OCI-LY1 (cell line): ENCODE results near the gene HAVCR1.
"Not testable (repeated sequence)": the region's sequence is repeated elsewhere in the genome, so short reads cannot be mapped to it uniquely, and the experiment has no call there.

Experiments used
- H2AFZ ChIP-seq: fragments of 200-600 bp; sonication (generic), shearing (Covaris generic); 2 replicates; pipeline ENCODE4 v1.6.0; 2014; ENCODE audit warnings: antibody characterized with exemption, mild to moderate bottlenecking, low read length
- H3F3A ChIP-seq: fragments of 200-600 bp; sonication (generic), shearing (Covaris generic); 2 replicates; pipeline ENCODE4 v1.6.0; 2014; ENCODE audit warnings: mild to moderate bottlenecking, antibody characterized with exemption, low read length, moderate library complexity; ENCODE audit not compliant: insufficient read depth
- H3K27ac ChIP-seq: fragments of 200-600 bp; sonication (generic); 2 replicates; pipeline ENCODE4 v1.5.1; 2014; ENCODE audit warnings: low read length, mixed run types, mild to moderate bottlenecking, low read depth; ENCODE audit not compliant: poor library complexity, severe bottlenecking
- H3K27me3 ChIP-seq: fragments of 200-600 bp; sonication (generic); 2 replicates; pipeline ENCODE4 v1.6.0; 2014; ENCODE audit warnings: antibody characterized with exemption, mild to moderate bottlenecking, low read length, moderate library complexity; ENCODE audit not compliant: insufficient read depth
- H3K36me3 ChIP-seq: fragments of 200-600 bp; sonication (generic); 2 replicates; pipeline ENCODE4 v1.6.1; 2014; ENCODE audit warnings: mild to moderate bottlenecking, antibody characterized with exemption, low read length, moderate library complexity, mixed read lengths; ENCODE audit not compliant: insufficient read depth
- H3K4me1 ChIP-seq: fragments of 200-600 bp; sonication (generic); 2 replicates; pipeline ENCODE4 v1.5.1; 2014; ENCODE audit warnings: mild to moderate bottlenecking, low read length, moderate library complexity; ENCODE audit not compliant: insufficient read depth, severe bottlenecking
- H3K4me2 ChIP-seq: fragments of 200-600 bp; sonication (generic), shearing (Covaris generic); 2 replicates; pipeline ENCODE4 v1.6.1; 2014; ENCODE audit warnings: low read length
- H3K4me3 ChIP-seq: fragments of 200-600 bp; sonication (generic); 2 replicates; pipeline ENCODE4 v1.5.1; 2014; ENCODE audit warnings: low read length, low read depth, mild to moderate bottlenecking, mixed read lengths; ENCODE audit not compliant: poor library complexity, severe bottlenecking
- H3K79me2 ChIP-seq: fragments of 200-600 bp; shearing (Covaris generic); 2 replicates; pipeline ENCODE4 v1.6.1; 2016; ENCODE audit warnings: mixed run types, low read length, mixed read lengths; ENCODE audit not compliant: insufficient read depth
- H3K9ac ChIP-seq: fragments of 200-600 bp; sonication (generic), shearing (Covaris generic); 2 replicates; pipeline ENCODE4 v1.6.1; 2014; ENCODE audit warnings: mild to moderate bottlenecking, low read length, mixed read lengths
- H3K9me2 ChIP-seq: fragments of 200-600 bp; sonication (generic), shearing (Covaris generic); 2 replicates; pipeline ENCODE4 v1.6.1; 2014; ENCODE audit warnings: low read depth, mild to moderate bottlenecking, low read length, mixed read lengths
- H3K9me3 ChIP-seq: fragments of 200-600 bp; shearing (Covaris generic); 2 replicates; pipeline ENCODE4 v1.6.1; 2014; ENCODE audit warnings: low read length, mixed read lengths
- H4K20me1 ChIP-seq: fragments of 200-600 bp; sonication (generic), shearing (Covaris generic); 2 replicates; pipeline ENCODE4 v1.6.0; 2016; ENCODE audit warnings: mild to moderate bottlenecking, low read length; ENCODE audit not compliant: insufficient read depth
- EZH2 ChIP-seq: fragments of 200-600 bp; sonication (generic), shearing (Covaris generic); IDR thresholded peaks from 2 replicates; pipeline ENCODE4 v1.8.0; 2017; ENCODE audit warnings: borderline replicate concordance, mixed run types, mild to moderate bottlenecking, antibody characterized with exemption, low read length, moderate library complexity, mixed read lengths
- TF ChIP-seq, protein P1 (sequence below): fragments of 200-600 bp; sonication (generic), shearing (Covaris generic); IDR thresholded peaks from 2 replicates; pipeline ENCODE4 v1.5.1; 2017; ENCODE audit warnings: mild to moderate bottlenecking, antibody characterized with exemption, low read length, moderate library complexity, mixed read lengths

The HAVCR1 gene

GRCh38 chr5:157020511-157021222, 38.2 kb downstream of the HAVCR1 start:
- Histone ChIP-seq H2AFZ (no peak overlapping the region), H3K79me2 (no peaks in the 10 kb centered on the region), H3F3A (no peaks in the 10 kb centered on the region), H3K27ac (no peak overlapping the region), H3K36me3 (no peaks in the 10 kb centered on the region), H3K27me3 (no peaks in the 10 kb centered on the region), H3K9ac (no peak overlapping the region), H4K20me1 (no peaks in the 10 kb centered on the region), H3K4me2 (no peak overlapping the region), H3K9me3 (no peaks in the 10 kb centered on the region), H3K4me3 (no peak overlapping the region), H3K4me1 (no peaks in the 10 kb centered on the region), H3K9me2 (no peaks in the 10 kb centered on the region)
- TF ChIP-seq, protein P1, sequence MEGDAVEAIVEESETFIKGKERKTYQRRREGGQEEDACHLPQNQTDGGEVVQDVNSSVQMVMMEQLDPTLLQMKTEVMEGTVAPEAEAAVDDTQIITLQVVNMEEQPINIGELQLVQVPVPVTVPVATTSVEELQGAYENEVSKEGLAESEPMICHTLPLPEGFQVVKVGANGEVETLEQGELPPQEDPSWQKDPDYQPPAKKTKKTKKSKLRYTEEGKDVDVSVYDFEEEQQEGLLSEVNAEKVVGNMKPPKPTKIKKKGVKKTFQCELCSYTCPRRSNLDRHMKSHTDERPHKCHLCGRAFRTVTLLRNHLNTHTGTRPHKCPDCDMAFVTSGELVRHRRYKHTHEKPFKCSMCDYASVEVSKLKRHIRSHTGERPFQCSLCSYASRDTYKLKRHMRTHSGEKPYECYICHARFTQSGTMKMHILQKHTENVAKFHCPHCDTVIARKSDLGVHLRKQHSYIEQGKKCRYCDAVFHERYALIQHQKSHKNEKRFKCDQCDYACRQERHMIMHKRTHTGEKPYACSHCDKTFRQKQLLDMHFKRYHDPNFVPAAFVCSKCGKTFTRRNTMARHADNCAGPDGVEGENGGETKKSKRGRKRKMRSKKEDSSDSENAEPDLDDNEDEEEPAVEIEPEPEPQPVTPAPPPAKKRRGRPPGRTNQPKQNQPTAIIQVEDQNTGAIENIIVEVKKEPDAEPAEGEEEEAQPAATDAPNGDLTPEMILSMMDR: no peak

DNA sequence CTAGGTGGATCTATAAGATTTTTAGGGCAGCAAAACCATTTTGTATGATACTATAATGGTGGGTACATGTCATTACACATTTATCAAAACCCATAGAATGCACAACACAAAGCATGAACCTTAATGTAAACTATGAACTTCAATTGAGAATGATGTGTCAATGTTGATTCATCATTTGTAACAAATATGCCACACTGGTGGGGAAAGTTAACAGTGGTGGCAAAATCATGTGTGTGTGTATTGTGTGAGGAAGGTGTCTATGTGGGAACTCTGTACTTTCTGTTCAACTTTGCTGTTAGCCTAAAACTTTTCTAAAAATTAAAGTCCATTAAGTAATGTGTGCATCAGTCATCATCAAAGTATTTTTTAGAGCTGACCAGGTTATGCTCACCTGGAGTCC, 38.9 kb downstream of the HAVCR1 start:
- Histone ChIP-seq H3K4me2 (no peak overlapping the region), H3K36me3 (no peaks in the 10 kb centered on the region), H3K4me1 (no peaks in the 10 kb centered on the region), H3K4me3 (no peak overlapping the region), H3K9me3 (no peaks in the 10 kb centered on the region), H3F3A (no peaks in the 10 kb centered on the region), H3K9ac (no peak overlapping the region), H4K20me1 (no peaks in the 10 kb centered on the region), H3K27me3 (no peaks in the 10 kb centered on the region), H3K9me2 (no peaks in the 10 kb centered on the region), H3K27ac (no peak overlapping the region), H3K79me2 (no peaks in the 10 kb centered on the region), H2AFZ (no peak overlapping the region)
- TF ChIP-seq, protein P1: no peak
- no peak for TF ChIP-seq EZH2

GRCh38 chr5:157014143-157014542, 44.8 kb downstream of the HAVCR1 start:
- not testable (repeated sequence) for H3K79me2 ChIP-seq, H3K9me3 ChIP-seq, H3F3A ChIP-seq, H3K4me3 ChIP-seq, H2AFZ ChIP-seq, H3K9me2 ChIP-seq, H3K27ac ChIP-seq, H3K4me1 ChIP-seq, H3K4me2 ChIP-seq, H3K9ac ChIP-seq, H4K20me1 ChIP-seq, H3K36me3 ChIP-seq, H3K27me3 ChIP-seq

- Histone ChIP-seq H3K4me3 (no peak overlapping the region), H3K4me2 (no peak overlapping the region), H3K9me2 (no peaks in the 10 kb centered on the region), H3K9me3 (no peaks in the 10 kb centered on the region), H4K20me1 (no peaks in the 10 kb centered on the region), H3K27ac (no peak overlapping the region), H3K79me2 (no peaks in the 10 kb centered on the region), H3K4me1 (no peaks in the 10 kb centered on the region), H2AFZ (no peak overlapping the region), H3K27me3 (no peaks in the 10 kb centered on the region), H3K36me3 (no peaks in the 10 kb centered on the region), H3F3A (no peaks in the 10 kb centered on the region), H3K9ac (no peak overlapping the region)
- TF ChIP-seq EZH2: no peak
- TF ChIP-seq, protein P1: no peak
Measured at GRCh38 chr5:157006262-157006661, 52.7 kb downstream of the HAVCR1 start.
